Right renal pelvis (tissue), 4 donors: ENCODE results near the gene SV2B. TPM values are rescaled to one million over a fixed set of nuclear protein-coding genes. Genes with fewer than 3 reads are reported as not detected.

Source experiments
- DNase-seq, 4 donors: peaks; one replicate each; pipeline ENCODE4 v3.0.0-alpha.2; 2013; ENCODE audit warnings: low read depth in 4 of 4, low spot score in 3 of 4, missing footprints in 1 of 4
- polyA plus RNA-seq, 4 donors: library from polyadenylated mRNA; unstranded; fragments of 120-200 nt; gene quantifications; one replicate each; pipeline ENCODE4 v1.2.1, GENCODE V29; 2013; ENCODE audit not compliant: insufficient read length in 4 of 4

SV2B gene
- polyA plus RNA-seq, 4 donors = 0.75 to 1.1 (median 0.83) TPM

GRCh38 chr15:91224755-91225380 lies 124.8 kb downstream of the SV2B start:
- DNase-seq = peak in 3 of 4 donors; percentile 21 to 30 (median 23)

- DNase-seq = no peak
Measured at GRCh38 chr15:91225741-91226140, 125.7 kb downstream of the SV2B start.

- no peak for DNase-seq
Measured at GRCh38 chr15:91227117-91227516, 127.1 kb downstream of the SV2B start.

GRCh38 chr15:91227766-91228165 lies 127.7 kb downstream of the SV2B start:
- DNase-seq = no peak

GRCh38 chr15:91228383-91228782 lies 128.3 kb downstream of the SV2B start:
- no peak for DNase-seq

DNA sequence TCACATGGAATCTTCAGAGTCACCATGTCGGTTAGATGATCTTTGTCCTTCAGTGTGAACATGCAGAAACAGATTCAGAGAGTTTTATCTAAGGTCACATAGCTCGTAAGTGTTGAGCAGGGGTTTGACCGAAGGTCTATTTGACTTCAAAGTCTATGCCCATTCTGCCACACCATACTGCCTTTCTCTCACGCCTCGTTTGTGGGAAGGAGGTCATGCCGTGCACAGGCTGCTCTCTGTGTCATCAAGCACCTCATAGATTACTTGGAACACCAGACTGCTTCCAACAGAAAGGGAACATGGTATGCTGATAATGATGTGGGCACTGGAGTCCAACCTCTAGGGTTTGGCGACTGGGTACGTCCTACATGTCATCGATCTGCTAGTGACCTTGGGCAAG lies 128.8 kb downstream of the SV2B start:
- no peak for DNase-seq

GRCh38 chr15:91231703-91232102 lies 131.6 kb downstream of the SV2B start:
- DNase-seq = no peak

GRCh38 chr15:91234759-91235158 lies 134.7 kb downstream of the SV2B start:
- no peak for DNase-seq

GRCh38 chr15:91235376-91235775 lies 135.3 kb downstream of the SV2B start:
- no peak for DNase-seq

DNA sequence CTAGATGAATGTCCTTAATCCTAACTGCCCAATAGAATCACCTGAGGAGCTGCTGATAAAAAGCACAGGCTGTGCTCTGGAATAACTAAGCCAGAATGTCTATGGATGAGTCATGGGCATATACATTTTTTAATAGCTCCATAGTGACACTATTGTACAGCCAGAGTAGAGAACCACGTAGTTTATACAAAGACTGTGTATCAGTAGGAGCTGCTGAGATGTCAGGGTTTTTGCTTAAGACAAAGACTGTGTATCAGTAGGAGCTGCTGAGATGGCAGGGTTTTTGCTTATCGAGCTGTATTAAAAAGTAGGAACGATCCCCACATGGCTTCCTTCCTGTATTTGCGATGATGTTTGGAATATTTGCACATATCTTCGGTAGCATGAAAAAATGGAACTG lies 137.4 kb downstream of the SV2B start:
- DNase-seq = no peak

DNA sequence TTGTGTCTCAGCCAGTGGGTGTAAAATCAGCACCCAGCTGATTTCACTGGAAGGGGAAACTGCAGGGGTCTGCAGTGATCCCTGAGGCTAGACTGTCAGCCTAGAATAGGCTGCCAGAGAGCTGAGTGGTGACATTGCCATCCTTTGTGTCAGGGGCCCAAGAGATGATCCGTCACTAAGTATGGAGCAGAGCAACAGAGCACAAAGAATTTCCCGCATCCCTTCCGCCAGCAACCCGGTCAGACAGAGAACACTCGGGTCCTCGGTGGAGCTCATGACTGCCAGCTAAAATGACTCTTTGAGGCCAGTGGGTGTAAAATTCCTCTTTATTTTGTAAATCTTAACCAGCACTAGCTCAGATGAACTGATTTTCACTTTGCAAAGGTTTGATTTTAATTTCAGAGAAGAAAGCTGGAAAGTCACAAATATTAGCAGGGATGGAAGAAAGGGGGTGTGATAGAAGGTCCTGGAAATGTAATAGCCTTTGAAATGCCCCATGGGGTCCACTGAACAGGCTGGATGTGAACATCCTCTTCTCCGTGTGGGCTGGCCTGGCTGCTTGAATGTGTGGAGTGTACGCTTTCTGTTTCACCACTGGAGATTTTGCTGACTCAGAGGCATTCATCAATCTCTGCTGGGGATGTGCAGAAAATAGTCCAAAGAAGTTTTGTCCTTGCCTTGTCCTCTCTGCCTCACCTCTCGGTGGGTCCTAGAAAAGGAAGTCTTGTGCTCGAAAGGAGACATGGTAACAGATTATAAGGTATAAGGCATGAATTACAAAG lies 138.8 kb downstream of the SV2B start:
- no peak for DNase-seq

DNA sequence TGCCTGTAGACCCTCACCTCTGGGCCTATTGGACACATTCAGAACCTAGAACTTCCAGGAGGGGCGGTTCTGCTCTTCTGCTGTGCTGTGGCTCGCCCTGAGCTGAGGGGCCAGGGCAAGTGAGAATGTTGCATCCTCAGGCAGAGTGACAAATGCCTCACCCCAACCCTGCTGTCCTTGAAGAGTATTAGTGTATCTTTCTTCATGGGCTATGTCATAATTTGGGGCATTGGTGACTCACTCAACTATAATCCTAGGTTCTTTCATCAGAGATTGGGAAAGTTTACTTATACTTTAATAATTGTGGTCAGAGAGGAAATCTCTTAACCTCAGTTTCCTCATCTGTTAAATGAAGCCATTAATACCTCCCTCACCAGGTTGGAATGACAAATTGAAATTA lies 143.8 kb downstream of the SV2B start:
- no peak for DNase-seq

DNA sequence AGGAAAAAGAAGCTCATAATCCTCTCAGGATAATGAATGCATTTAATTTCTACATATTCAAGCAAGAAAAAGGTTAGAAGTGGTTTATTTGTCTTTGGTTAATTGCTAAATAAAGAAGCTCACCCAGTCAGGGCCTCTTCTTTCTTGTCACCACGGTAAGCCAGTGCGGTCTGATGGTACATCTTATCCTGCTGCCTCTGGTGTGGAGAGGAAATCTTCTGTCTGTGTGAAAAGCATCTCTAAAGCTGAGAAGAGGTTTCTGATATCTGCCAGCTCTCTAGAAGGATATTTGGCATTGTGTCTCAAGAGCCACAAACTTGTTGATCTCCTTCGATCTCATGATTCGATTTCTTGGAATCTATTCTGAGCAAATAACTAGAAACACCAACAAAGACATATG lies 144.9 kb downstream of the SV2B start:
- DNase-seq = no peak

- DNase-seq = no peak
Measured at GRCh38 chr15:91246998-91247397, 146.9 kb downstream of the SV2B start.

- DNase-seq = no peak
Measured at GRCh38 chr15:91249591-91249990, 149.5 kb downstream of the SV2B start.

DNA sequence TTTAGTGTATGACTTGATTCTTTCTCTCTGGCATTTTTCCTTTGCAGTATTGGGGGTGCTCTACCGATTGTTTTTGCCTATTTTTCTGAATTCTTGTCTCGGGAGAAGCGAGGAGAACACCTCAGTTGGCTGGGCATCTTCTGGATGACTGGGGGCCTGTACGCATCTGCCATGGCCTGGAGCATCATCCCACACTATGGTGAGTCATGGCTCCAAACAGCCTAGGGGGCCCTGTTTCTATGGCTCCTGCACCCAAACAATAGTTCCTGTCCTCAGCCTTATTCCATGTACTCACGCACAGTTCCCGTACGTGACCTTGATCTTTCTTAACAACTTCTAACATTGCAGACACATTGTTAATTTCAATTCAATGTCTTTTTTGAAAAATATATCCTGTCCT lies 152.3 kb downstream of the SV2B start:
- DNase-seq = no peak

GRCh38 chr15:91252756-91253155 lies 152.7 kb downstream of the SV2B start:
- no peak for DNase-seq

- no peak for DNase-seq
Measured at GRCh38 chr15:91253605-91254004, 153.5 kb downstream of the SV2B start.

DNA sequence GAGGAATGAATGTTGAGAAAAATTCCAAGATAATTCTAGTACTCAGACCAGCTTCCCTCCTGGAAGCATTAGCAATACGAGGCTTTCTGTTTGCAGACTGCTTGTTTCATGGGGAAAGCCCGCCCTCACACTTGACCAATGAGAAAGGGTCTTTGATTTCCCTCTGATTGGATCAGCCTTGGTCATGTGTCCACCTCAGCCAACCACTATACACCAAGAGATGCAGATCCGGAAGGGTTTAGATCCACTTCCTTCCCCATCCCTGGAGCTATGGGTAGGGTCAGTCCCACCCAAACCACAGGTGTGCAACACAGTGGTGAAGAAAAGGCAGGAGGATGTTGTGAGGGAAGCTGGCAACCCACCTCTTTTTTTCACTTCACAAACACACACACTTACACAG lies 154.7 kb downstream of the SV2B start:
- no peak for DNase-seq

- DNase-seq = no peak
Measured at GRCh38 chr15:91255670-91256192, 155.7 kb downstream of the SV2B start.

DNA sequence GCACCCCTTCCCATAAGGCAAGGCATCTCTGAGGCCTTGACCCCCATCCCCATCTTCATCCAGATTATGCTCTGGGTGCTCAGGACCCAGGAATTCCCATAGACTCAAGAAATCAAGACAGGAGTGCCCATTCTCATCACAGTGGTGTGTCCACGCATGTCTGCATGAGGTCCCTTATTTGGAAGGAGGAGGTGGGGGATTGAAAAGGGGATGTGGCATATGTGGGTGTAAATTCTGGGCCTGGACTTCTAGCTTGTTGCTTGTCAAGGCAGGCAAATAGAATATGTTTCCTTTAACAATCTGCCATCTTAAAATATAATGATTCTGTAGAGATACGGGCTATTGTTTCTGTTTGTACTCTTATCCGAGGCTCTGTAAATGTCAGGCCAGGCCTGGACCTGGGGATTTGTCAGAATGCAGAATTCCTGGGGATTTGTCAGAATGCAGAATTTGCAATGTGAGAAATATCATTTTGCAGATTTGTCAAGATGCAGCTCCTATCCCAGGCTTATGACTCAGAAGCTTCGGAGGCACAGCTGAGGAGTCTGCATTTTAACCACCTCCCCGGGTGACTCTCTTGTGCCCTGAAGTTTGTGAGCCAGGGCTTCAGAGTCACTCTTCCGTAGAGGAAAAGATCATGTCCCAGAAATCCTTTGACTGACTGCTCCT lies 157.8 kb downstream of the SV2B start:
- no peak for DNase-seq

GRCh38 chr15:91258415-91258759 lies 158.3 kb downstream of the SV2B start:
- DNase-seq = no peak
